Endothelial cell of umbilical vein (primary cell): ENCODE results near the gene VAMP2. TPM values are rescaled to one million over a fixed set of nuclear protein-coding genes. Genes with fewer than 3 reads are reported as not detected.

ENCODE experiments used
- BruUV-seq: library from RNA; stranded (reverse); fragments of 400-500 nt; replicated peaks from 2 replicates; lab custom pipeline; 2021; lab: Mats Ljungman, UMichigan
- CTCF ChIA-PET: fragments of 300-600, 350-600 bp; sonication (Branson Sonifier 250); formaldehyde crosslinking; loops from one replicate; lab custom pipeline; 2021; ENCODE audit warnings: antibody characterized with exemption, inconsistent platforms; lab: Charles Lee
- POLR2A ChIA-PET: fragments of 300-600, 350-600 bp; sonication (Branson Sonifier 250); formaldehyde crosslinking; loops from one replicate; lab custom pipeline; 2021; ENCODE audit warnings: antibody characterized with exemption, inconsistent platforms; lab: Charles Lee
- DNase-seq: peaks from one replicate; pipeline ENCODE4 v3.0.0-alpha.2; 2011; ENCODE audit warnings: low read depth, low spot score
- FAIRE-seq: peaks from 2 replicates; lab custom pipeline; 2011; peaks lifted over from hg19 to GRCh38; lab: Jason Lieb, UNC
- H2AFZ ChIP-seq: 2 replicates; pipeline ENCODE4 v1.6.0; 2012; ENCODE audit warnings: low read depth, low read length, control low read depth, inconsistent platforms
- H3K27ac ChIP-seq: 2 replicates; pipeline ENCODE4 v1.5.1; 2011; ENCODE audit warnings: low read depth, mild to moderate bottlenecking, control low read depth, low read length, moderate library complexity; ENCODE audit not compliant: insufficient read depth
- H3K27me3 ChIP-seq, 2 experiments: 2 replicates each; pipeline versions ENCODE4 v1.6.0 to v1.6.1; 2011; ENCODE audit warnings: low read length in 2 of 2, mixed read lengths in 1 of 2; ENCODE audit not compliant: control insufficient read depth in 2 of 2, insufficient read depth in 2 of 2
- H3K36me3 ChIP-seq, 2 experiments: 2 replicates in 1 of 2; 3 replicates in 1 of 2; pipeline ENCODE4 v1.5.1; 2011; ENCODE audit warnings: low read length in 2 of 2, mild to moderate bottlenecking in 1 of 2, moderate library complexity in 1 of 2; ENCODE audit not compliant: control insufficient read depth in 2 of 2, insufficient read depth in 2 of 2; ENCODE audit errors: extremely low read depth in 1 of 2
- H3K4me1 ChIP-seq: 3 replicates; pipeline ENCODE4 v1.5.1; 2011; ENCODE audit warnings: mild to moderate bottlenecking, low read length; ENCODE audit not compliant: control insufficient read depth, insufficient read depth; ENCODE audit errors: extremely low read depth
- H3K4me2 ChIP-seq: 2 replicates; pipeline ENCODE4 v1.6.1; 2011; ENCODE audit warnings: low read length, control low read depth, mixed read lengths; ENCODE audit not compliant: insufficient read depth
- H3K4me3 ChIP-seq, 3 experiments: fragments of 200-600 bp in 1 of 3; sonication (generic), shearing (Covaris generic) in 1 of 3; replicated peaks in 1 of 3; 2 replicates each; pipeline ENCODE4 v1.5.1; 2011 to 2016; ENCODE audit warnings: control low read depth in 3 of 3, low read length in 3 of 3, mild to moderate bottlenecking in 2 of 3, inconsistent platforms in 1 of 3, low read depth in 1 of 3, moderate library complexity in 1 of 3; ENCODE audit not compliant: insufficient read depth in 1 of 3
- H3K79me2 ChIP-seq: 2 replicates; pipeline ENCODE4 v1.6.0; 2012; ENCODE audit warnings: low read length, inconsistent platforms; ENCODE audit not compliant: control insufficient read depth, insufficient read depth
- H3K9ac ChIP-seq: replicated peaks from 2 replicates; pipeline ENCODE3; 2011; ENCODE audit warnings: low read length, control low read depth; ENCODE audit not compliant: insufficient read depth; ENCODE audit errors: extremely low read depth
- H3K9me1 ChIP-seq: replicated peaks from 3 replicates; pipeline ENCODE4 v1.6.0; 2011; ENCODE audit warnings: mild to moderate bottlenecking, low read length; ENCODE audit not compliant: control insufficient read depth, insufficient read depth; ENCODE audit errors: extremely low read depth
- H3K9me3 ChIP-seq: replicated peaks from 2 replicates; pipeline ENCODE4 v1.5.1; 2012; ENCODE audit warnings: low read length, inconsistent platforms; ENCODE audit not compliant: control insufficient read depth, insufficient read depth
- H4K20me1 ChIP-seq: replicated peaks from 2 replicates; pipeline ENCODE3; 2011; ENCODE audit warnings: mild to moderate bottlenecking, low read length; ENCODE audit not compliant: control insufficient read depth, insufficient read depth; ENCODE audit errors: extremely low read depth
- EZH2 ChIP-seq: IDR thresholded peaks from 2 replicates; pipeline ENCODE4 v1.6.1; 2012; ENCODE audit warnings: borderline replicate concordance, low read depth, mild to moderate bottlenecking, moderate library complexity, low read length, inconsistent platforms; ENCODE audit not compliant: severe bottlenecking
- FOS ChIP-seq: IDR thresholded peaks from 2 replicates; pipeline ENCODE4 v1.6.1; 2011; ENCODE audit warnings: mild to moderate bottlenecking, low read length, moderate library complexity, borderline replicate concordance; ENCODE audit not compliant: insufficient read depth
- GATA2 ChIP-seq: IDR thresholded peaks from 2 replicates; pipeline ENCODE4 v1.7.0; 2011; ENCODE audit warnings: low read depth, mild to moderate bottlenecking, moderate library complexity, mixed read lengths, low read length; ENCODE audit not compliant: insufficient read length, insufficient read depth
- JUN ChIP-seq: IDR thresholded peaks from 2 replicates; pipeline ENCODE4 v1.6.1; 2011; ENCODE audit warnings: borderline replicate concordance, low read depth; ENCODE audit not compliant: insufficient read length, insufficient read depth
- MAX ChIP-seq: IDR thresholded peaks from 2 replicates; pipeline ENCODE4 v1.6.1; 2011; ENCODE audit not compliant: insufficient read depth, insufficient read length
- MYC ChIP-seq: IDR thresholded peaks from one replicate; pipeline ENCODE4 v1.6.1; 2011; ENCODE audit warnings: mild to moderate bottlenecking, low read depth, low read length
- POLR2A ChIP-seq: IDR thresholded peaks from 2 replicates; pipeline ENCODE4 v1.6.1; 2012; ENCODE audit warnings: low read depth, mild to moderate bottlenecking, control low read depth, low read length
- POLR2AphosphoS5 ChIP-seq: IDR thresholded peaks from 2 replicates; pipeline ENCODE4 v1.6.1; 2012; ENCODE audit warnings: low read depth, mild to moderate bottlenecking, control low read depth, low read length, moderate library complexity; ENCODE audit not compliant: insufficient read depth
- dilution Hi-C: fragments of 300-500 bp; cut with MboI; formaldehyde crosslinking; loops from one replicate; pipeline ENCODE4 v1.15.0; 2019; ENCODE audit warnings: low sequenced_read_pairs; ENCODE audit not compliant: extremely low pct_ligation_motif_present
- intact Hi-C: fragments of 100-400 bp; cut with micrococcal nuclease; formaldehyde crosslinking; loops from one replicate; pipeline ENCODE4 v1.10.0; 2022
- polyA plus RNA-seq, 4 experiments: library from polyadenylated mRNA; depleted of rRNA in 3 of 4; stranded (reverse) in 3 of 4; unstranded in 1 of 4; fragments of >200 nt; gene quantifications; 2 replicates each; pipeline versions ENCODE4 v1.2.1 to v1.2.3, GENCODE V29; 2011 to 2012; ENCODE audit warnings: missing spikeins in 1 of 4
- total RNA-seq: library from RNA; stranded (reverse); gene quantifications from 2 replicates; pipeline ENCODE4 v1.2.3, GENCODE V29; 2021
- TF ChIP-seq, protein P1 (sequence below), 2 donors: IDR thresholded peaks; 1 replicate in 1 of 2; 2 replicates in 1 of 2; pipeline ENCODE4 v1.5.1; 2011; ENCODE audit warnings: low read length in 2 of 2, mild to moderate bottlenecking in 2 of 2, moderate library complexity in 2 of 2, control low read depth in 1 of 2, inconsistent platforms in 1 of 2, low read depth in 1 of 2; ENCODE audit not compliant: insufficient read depth in 1 of 2; ENCODE audit errors: extremely low read depth in 1 of 2

Gene VAMP2
- total and polyA plus RNA-seq, 2 donors (not counting 3 experiments of a cell fraction or from before 2014, with no cell fraction given): 35.9 to 38.0 TPM

DNA sequence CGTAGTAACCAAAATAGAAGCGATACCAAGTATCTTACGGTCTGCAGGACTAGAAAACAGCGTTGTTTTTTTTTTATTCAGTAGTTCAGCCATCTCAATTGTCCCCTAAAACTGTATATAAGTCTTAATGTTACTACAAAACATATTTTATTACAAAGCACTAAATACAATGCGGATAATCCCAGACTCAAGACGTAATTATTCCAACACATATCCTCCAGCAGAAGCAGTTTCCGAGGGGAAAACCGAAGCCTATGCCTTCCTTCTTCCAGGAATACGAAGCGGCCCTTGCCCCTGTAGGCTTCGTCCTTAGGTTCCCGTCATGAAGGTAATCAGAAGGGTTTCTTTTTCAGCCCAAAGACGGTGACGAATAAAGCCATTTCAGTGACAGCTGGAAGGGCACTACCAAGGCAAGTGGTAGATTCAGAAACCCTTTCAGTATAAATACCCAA lies 11.1 kb upstream of the VAMP2 start:
- CTCF ChIA-PET: interaction anchor here (0.9 to 1.4 kb wide), 8 partner anchors 9 to 81 kb away, joined by 3 to 10 read pairs (median 4); partner anchors contain the start of gene BORCS6
- no peaks in the 10 kb centered on the region for H3K27me3 ChIP-seq
- no peaks in the 10 kb centered on the region for H3K9me1 ChIP-seq
- BruUV-seq: no TSS peak
- peak overlapping the region; percentile 95 for H3K27ac ChIP-seq
- no peaks in the 10 kb centered on the region for H3K9me3 ChIP-seq
- DNase-seq (no peak), FAIRE-seq (no peak)
- dilution Hi-C loops: no loop called here
- H3K9ac ChIP-seq: peak overlapping the region; percentile 97
- H3K4me2 ChIP-seq: peak overlapping the region; percentile 87
- no peaks in the 10 kb centered on the region for H3K79me2 ChIP-seq
- H3K4me3 ChIP-seq: peak overlapping the region; percentile 5 to 68 (median 28)
- TF ChIP-seq POLR2AphosphoS5 (no peak), EZH2 (no peak), MAX (no peak), MYC (no peak), GATA2 (no peak), JUN (no peak), FOS (no peak), POLR2A (no peak)
- TF ChIP-seq, protein P1, sequence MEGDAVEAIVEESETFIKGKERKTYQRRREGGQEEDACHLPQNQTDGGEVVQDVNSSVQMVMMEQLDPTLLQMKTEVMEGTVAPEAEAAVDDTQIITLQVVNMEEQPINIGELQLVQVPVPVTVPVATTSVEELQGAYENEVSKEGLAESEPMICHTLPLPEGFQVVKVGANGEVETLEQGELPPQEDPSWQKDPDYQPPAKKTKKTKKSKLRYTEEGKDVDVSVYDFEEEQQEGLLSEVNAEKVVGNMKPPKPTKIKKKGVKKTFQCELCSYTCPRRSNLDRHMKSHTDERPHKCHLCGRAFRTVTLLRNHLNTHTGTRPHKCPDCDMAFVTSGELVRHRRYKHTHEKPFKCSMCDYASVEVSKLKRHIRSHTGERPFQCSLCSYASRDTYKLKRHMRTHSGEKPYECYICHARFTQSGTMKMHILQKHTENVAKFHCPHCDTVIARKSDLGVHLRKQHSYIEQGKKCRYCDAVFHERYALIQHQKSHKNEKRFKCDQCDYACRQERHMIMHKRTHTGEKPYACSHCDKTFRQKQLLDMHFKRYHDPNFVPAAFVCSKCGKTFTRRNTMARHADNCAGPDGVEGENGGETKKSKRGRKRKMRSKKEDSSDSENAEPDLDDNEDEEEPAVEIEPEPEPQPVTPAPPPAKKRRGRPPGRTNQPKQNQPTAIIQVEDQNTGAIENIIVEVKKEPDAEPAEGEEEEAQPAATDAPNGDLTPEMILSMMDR (IDR thresholded peaks at IDR 0.05; ENCODE audit: extremely low read depth in 1 of 2, insufficient read depth in 1 of 2, low read depth in 1 of 2, low read length in 2 of 2): no peak
- POLR2A ChIA-PET: interaction anchor here (1.0 to 1.9 kb wide), 27 partner anchors 9 to 187 kb away, joined by 3 to 33 read pairs (median 8); partner anchors contain the start of genes ALOXE3, BORCS6, CTC1 and HES7
- intact Hi-C loops: loop anchor here (1.0 to 2.0 kb wide), 4 partner anchors 11 to 36 kb away; no protein-coding TSS in a partner anchor
- H3K4me1 ChIP-seq: peaks cover 23% of the 10 kb centered on the region
- H3K36me3 ChIP-seq: no peaks in the 10 kb centered on the region
- no peaks in the 10 kb centered on the region for H4K20me1 ChIP-seq
- peak overlapping the region; percentile 80 for H2AFZ ChIP-seq
